ENCODE data around the gene SCUBE1. TPM values are rescaled to one million over a fixed set of nuclear protein-coding genes. Genes with fewer than 3 reads are reported as not detected.

SCUBE1 gene
- total RNA-seq, 1 experiment from 2014 or later: not detected

DNA sequence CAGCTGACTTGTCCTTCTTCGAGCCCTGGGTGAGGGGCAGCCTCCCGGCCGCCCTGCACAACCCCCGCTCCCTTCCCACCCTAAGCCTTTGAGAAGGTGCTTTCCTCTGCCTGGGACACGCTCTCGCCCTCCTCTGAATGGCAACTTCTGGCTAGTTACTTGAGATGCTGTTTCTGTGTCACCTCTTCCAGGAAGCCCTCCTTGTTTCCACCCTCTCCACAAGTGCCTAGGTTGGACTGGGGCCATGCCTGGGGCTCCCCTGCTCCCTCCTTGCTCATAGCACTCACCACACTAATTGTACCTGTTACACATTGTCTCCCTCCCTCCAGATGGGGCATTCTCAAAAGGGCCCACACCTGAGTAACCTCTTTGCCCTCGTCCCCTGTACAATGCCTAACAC is 72.2 kb downstream of the SCUBE1 start:
- intact Hi-C loops (cut with micrococcal nuclease; ENCODE audit: unreplicated experiment): loop anchor here (5.0 to 10.0 kb wide), 2 partner anchors 39 to 1354 kb away; no protein-coding TSS in a partner anchor
- no peaks in the 10 kb centered on the region for H3K79me2 ChIP-seq (ENCODE audit: low read depth)
- H3K27me3 ChIP-seq (ENCODE audit: insufficient read depth, low read depth): peaks cover 42% of the 10 kb centered on the region
- H3K4me1 ChIP-seq (replicated peaks; ENCODE audit: insufficient read depth): peaks cover 14% of the 10 kb centered on the region
- no peak overlapping the region for H3K4me3 ChIP-seq
- CTCF ChIA-PET: no interaction called here
- POLR2A ChIA-PET (ENCODE audit: unreplicated experiment): no interaction called here
- H3K9me3 ChIP-seq (ENCODE audit: insufficient read depth, low read depth): no peaks in the 10 kb centered on the region
- no peak overlapping the region for H2AFZ ChIP-seq
- H3F3A ChIP-seq (ENCODE audit: insufficient read depth, low read depth): no peaks in the 10 kb centered on the region
- H3K4me2 ChIP-seq: no peak overlapping the region
- DNase-seq: no peak
- H3K36me3 ChIP-seq (ENCODE audit: low read depth): no peaks in the 10 kb centered on the region
- no TSS peak for BruUV-seq (replicated peaks)
- no peaks in the 10 kb centered on the region for H4K20me1 ChIP-seq (ENCODE audit: insufficient read depth)
- H3K9me2 ChIP-seq (ENCODE audit: insufficient read depth): no peaks in the 10 kb centered on the region
- no peak overlapping the region for H3K27ac ChIP-seq
- TF ChIP-seq CTCF (conservative IDR thresholded peaks at IDR 0.05) (no peak), EZH2 (IDR thresholded peaks at IDR 0.05; ENCODE audit: low read depth) (no peak)

GRCh38 chr22:43270314-43270908 is 72.8 kb downstream of the SCUBE1 start:
- Histone ChIP-seq H3F3A (ENCODE audit: insufficient read depth, low read depth) (no peaks in the 10 kb centered on the region), H3K9me2 (ENCODE audit: insufficient read depth) (no peaks in the 10 kb centered on the region), H3K4me2 (no peak overlapping the region), H2AFZ (no peak overlapping the region), H3K9me3 (ENCODE audit: insufficient read depth, low read depth) (no peaks in the 10 kb centered on the region), H3K79me2 (ENCODE audit: low read depth) (no peaks in the 10 kb centered on the region), H3K36me3 (ENCODE audit: low read depth) (no peaks in the 10 kb centered on the region), H3K27ac (no peak overlapping the region), H3K4me1 (replicated peaks; ENCODE audit: insufficient read depth) (peaks cover 9% of the 10 kb centered on the region), H3K27me3 (ENCODE audit: insufficient read depth, low read depth) (peaks cover 42% of the 10 kb centered on the region), H3K4me3 (no peak overlapping the region), H4K20me1 (ENCODE audit: insufficient read depth) (no peaks in the 10 kb centered on the region)
- ChIA-PET POLR2A (ENCODE audit: unreplicated experiment) (no interaction called here), CTCF (interaction anchor here (0.7 kb wide), 1 partner anchor 76 kb away, joined by 5 read pairs; no protein-coding TSS in a partner anchor)
- TF ChIP-seq CTCF (conservative IDR thresholded peaks at IDR 0.05) (no peak; the same call in 1 of the 2 replicates), EZH2 (IDR thresholded peaks at IDR 0.05; ENCODE audit: low read depth) (no peak)
- no peak for DNase-seq
- no TSS peak for BruUV-seq (replicated peaks)
- intact Hi-C loops (cut with micrococcal nuclease; ENCODE audit: unreplicated experiment): loop anchor here (5.0 to 10.0 kb wide), 2 partner anchors 38 to 1354 kb away; no protein-coding TSS in a partner anchor

DNA sequence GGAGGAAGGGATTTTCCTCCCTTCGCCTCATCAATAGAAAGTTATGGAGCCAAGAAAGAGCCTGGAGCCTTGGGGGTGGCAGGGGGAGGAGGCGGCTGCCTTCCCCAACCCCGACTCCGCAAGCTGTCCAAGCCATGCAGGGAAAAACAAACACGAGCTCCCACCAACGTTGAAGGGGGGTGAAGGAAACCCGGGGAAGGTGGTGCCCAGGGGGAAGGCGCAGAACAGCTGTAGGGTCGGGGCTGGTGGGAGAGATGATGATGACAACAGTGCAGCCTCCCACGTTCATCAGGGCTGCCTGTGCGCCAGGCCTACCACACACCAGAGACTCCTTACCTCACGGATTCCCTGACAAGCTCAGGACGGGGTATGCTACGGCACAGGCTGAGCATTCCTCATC is 73.5 kb downstream of the SCUBE1 start:
- Histone ChIP-seq H3K27ac (no peak overlapping the region), H3K79me2 (ENCODE audit: low read depth) (no peaks in the 10 kb centered on the region), H3K4me3 (no peak overlapping the region), H3K4me1 (replicated peaks; ENCODE audit: insufficient read depth) (peaks cover 4% of the 10 kb centered on the region), H3F3A (ENCODE audit: insufficient read depth, low read depth) (no peaks in the 10 kb centered on the region; the same call in 1 of the 2 replicates), H2AFZ (no peak overlapping the region), H3K36me3 (ENCODE audit: low read depth) (no peaks in the 10 kb centered on the region), H3K27me3 (ENCODE audit: insufficient read depth, low read depth) (peaks cover 42% of the 10 kb centered on the region), H3K9me2 (ENCODE audit: insufficient read depth) (no peaks in the 10 kb centered on the region), H3K4me2 (no peak overlapping the region), H3K9me3 (ENCODE audit: insufficient read depth, low read depth) (no peaks in the 10 kb centered on the region), H4K20me1 (ENCODE audit: insufficient read depth) (no peaks in the 10 kb centered on the region)
- DNase-seq: no peak
- TF ChIP-seq EZH2 (IDR thresholded peaks at IDR 0.05; ENCODE audit: low read depth) (no peak), CTCF (conservative IDR thresholded peaks at IDR 0.05) (no peak)
- ChIA-PET POLR2A (ENCODE audit: unreplicated experiment) (no interaction called here), CTCF (no interaction called here)
- no TSS peak for BruUV-seq (replicated peaks)
- intact Hi-C loops (cut with micrococcal nuclease; ENCODE audit: unreplicated experiment): loop anchor here (5.0 to 10.0 kb wide), 2 partner anchors 37 to 1355 kb away; no protein-coding TSS in a partner anchor

Data from PC-9 (cell line).